MM.1S (cell line): ENCODE results near the gene CA5A.

Experiments
- EZH2 ChIP-seq: fragments of 300-600 bp; sonication (generic); optimal IDR thresholded peaks from 2 replicates; pipeline ENCODE3; 2017; ENCODE audit warnings: low read depth, mild to moderate bottlenecking, antibody characterized with exemption, low read length, mixed read lengths
- EZH2phosphoT487 ChIP-seq: fragments of 300-600 bp; sonication (generic); IDR thresholded peaks from 2 replicates; pipeline ENCODE4 v1.6.1; 2018; ENCODE audit warnings: antibody characterized with exemption, low read length
- TF ChIP-seq, protein P1 (sequence below): fragments of 300-600 bp; sonication (generic); IDR thresholded peaks from 2 replicates; pipeline ENCODE4 v1.5.1; 2016; ENCODE audit warnings: antibody characterized with exemption, low read length, mixed read lengths

DNA sequence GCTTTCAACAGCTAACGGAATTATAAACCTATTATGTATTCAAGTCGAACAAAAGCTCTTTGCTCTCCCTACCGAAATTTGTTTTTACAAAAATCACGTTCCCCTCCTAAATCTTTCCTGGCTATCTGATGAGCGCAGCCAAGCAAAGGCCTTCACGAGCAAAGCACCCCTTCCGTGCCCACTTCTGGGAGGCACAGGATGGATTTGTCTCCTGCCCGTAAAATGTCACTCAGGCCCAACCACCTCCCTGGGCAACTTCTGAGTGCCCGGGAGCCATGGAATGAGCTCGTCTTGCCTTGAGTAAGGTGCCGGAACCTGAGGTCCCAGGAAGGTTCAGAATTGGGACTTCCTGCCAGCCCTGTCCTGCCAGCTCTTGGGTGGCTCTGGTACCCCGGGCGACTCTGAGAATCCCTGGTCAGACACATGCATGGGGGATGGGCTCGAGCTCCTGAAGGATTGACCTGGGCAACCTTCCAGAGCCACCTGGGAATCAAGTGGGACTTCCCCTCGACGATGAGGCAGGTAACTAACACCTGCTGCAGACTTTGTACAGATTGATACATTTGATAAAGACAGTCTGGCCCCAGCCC lies 86.8 kb downstream of the CA5A start:
- TF ChIP-seq, protein P1, sequence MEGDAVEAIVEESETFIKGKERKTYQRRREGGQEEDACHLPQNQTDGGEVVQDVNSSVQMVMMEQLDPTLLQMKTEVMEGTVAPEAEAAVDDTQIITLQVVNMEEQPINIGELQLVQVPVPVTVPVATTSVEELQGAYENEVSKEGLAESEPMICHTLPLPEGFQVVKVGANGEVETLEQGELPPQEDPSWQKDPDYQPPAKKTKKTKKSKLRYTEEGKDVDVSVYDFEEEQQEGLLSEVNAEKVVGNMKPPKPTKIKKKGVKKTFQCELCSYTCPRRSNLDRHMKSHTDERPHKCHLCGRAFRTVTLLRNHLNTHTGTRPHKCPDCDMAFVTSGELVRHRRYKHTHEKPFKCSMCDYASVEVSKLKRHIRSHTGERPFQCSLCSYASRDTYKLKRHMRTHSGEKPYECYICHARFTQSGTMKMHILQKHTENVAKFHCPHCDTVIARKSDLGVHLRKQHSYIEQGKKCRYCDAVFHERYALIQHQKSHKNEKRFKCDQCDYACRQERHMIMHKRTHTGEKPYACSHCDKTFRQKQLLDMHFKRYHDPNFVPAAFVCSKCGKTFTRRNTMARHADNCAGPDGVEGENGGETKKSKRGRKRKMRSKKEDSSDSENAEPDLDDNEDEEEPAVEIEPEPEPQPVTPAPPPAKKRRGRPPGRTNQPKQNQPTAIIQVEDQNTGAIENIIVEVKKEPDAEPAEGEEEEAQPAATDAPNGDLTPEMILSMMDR = no peak
- TF ChIP-seq EZH2phosphoT487 (no peak), EZH2 (no peak)
